ENCODE results near the gene CSKMT. TPM values are rescaled to one million over a fixed set of nuclear protein-coding genes. Genes with fewer than 3 reads are reported as not detected.
A peak's percentile ranks its signal among the peaks of the same experiment; 100 is the strongest.

CSKMT gene
- total RNA-seq, 1 donor = 11.2 TPM

- H4K20me1 ChIP-seq (ENCODE audit: insufficient read depth, low read length) = peaks cover 24% of the 10 kb centered on the region
- H3K4me2 ChIP-seq (ENCODE audit: insufficient read depth, low read length) = no peak overlapping the region
- H3K9me3 ChIP-seq (ENCODE audit: low read depth, low read length) = no peaks in the 10 kb centered on the region
- no peak for DNase-seq (ENCODE audit: insufficient read length, low spot score, missing footprints)
- peaks cover 35% of the 10 kb centered on the region for H3K36me3 ChIP-seq (ENCODE audit: insufficient read depth, low read length)
- no peak overlapping the region for H3K27ac ChIP-seq (ENCODE audit: low read depth, low read length)
- H3K4me1 ChIP-seq (ENCODE audit: insufficient read depth, low read length) = peaks cover 10% of the 10 kb centered on the region
- no peaks in the 10 kb centered on the region for H3K27me3 ChIP-seq (ENCODE audit: insufficient read depth, low read length)
- peaks cover 65% of the 10 kb centered on the region for H3K79me2 ChIP-seq (ENCODE audit: insufficient read depth, low read length)
- H2AFZ ChIP-seq (ENCODE audit: low read length) = no peak overlapping the region
- H3K4me3 ChIP-seq (ENCODE audit: insufficient read depth, low read length) = no peak overlapping the region
- TF ChIP-seq CTCF (IDR thresholded peaks at IDR 0.05; ENCODE audit: extremely low read depth, low read depth, low read length) = no peak
These were observed 20.9 kb upstream of the CSKMT start for GRCh38 chr11:62644220-62644619.

- no peak for TF ChIP-seq CTCF (IDR thresholded peaks at IDR 0.05; ENCODE audit: extremely low read depth, low read depth, low read length)
- peak overlapping the region; percentile 98 for H3K4me2 ChIP-seq (ENCODE audit: insufficient read depth, low read length)
- DNase-seq (ENCODE audit: insufficient read length, low spot score, missing footprints) = peak; percentile 31
- H3K9me3 ChIP-seq (ENCODE audit: low read depth, low read length) = no peaks in the 10 kb centered on the region
- peak overlapping the region; percentile 90 for H2AFZ ChIP-seq (ENCODE audit: low read length)
- peak overlapping the region; percentile 90 for H3K27ac ChIP-seq (ENCODE audit: low read depth, low read length)
- no peaks in the 10 kb centered on the region for H3K27me3 ChIP-seq (ENCODE audit: insufficient read depth, low read length)
- H4K20me1 ChIP-seq (ENCODE audit: insufficient read depth, low read length) = peaks cover 21% of the 10 kb centered on the region
- peaks cover 37% of the 10 kb centered on the region for H3K36me3 ChIP-seq (ENCODE audit: insufficient read depth, low read length)
- peaks cover 10% of the 10 kb centered on the region for H3K4me1 ChIP-seq (ENCODE audit: insufficient read depth, low read length)
- peaks cover 66% of the 10 kb centered on the region for H3K79me2 ChIP-seq (ENCODE audit: insufficient read depth, low read length)
- peak overlapping the region; percentile 99 for H3K4me3 ChIP-seq (ENCODE audit: insufficient read depth, low read length)
These were observed 19.5 kb upstream of the CSKMT start for GRCh38 chr11:62645671-62645945.

GRCh38 chr11:62645946-62646824, 18.9 kb upstream of the CSKMT start, which contains the start of gene GANAB:
TSS of gene GANAB (minus strand) at chr11:62646613. CDS start at chr11:62646599, 14 bp downstream.
- H4K20me1 ChIP-seq (ENCODE audit: insufficient read depth, low read length) = peaks cover 21% of the 10 kb centered on the region
- H3K36me3 ChIP-seq (ENCODE audit: insufficient read depth, low read length) = peaks cover 37% of the 10 kb centered on the region
- no peaks in the 10 kb centered on the region for H3K9me3 ChIP-seq (ENCODE audit: low read depth, low read length)
- H3K4me1 ChIP-seq (ENCODE audit: insufficient read depth, low read length) = peaks cover 10% of the 10 kb centered on the region
- peak within 1 kb of the TSS; percentile 90 for H3K27ac ChIP-seq (ENCODE audit: low read depth, low read length)
- H3K4me3 ChIP-seq (ENCODE audit: insufficient read depth, low read length) = peak within 1 kb of the TSS; percentile 99
- TF ChIP-seq CTCF (IDR thresholded peaks at IDR 0.05; ENCODE audit: extremely low read depth, low read depth, low read length) = no peak
- H3K4me2 ChIP-seq (ENCODE audit: insufficient read depth, low read length) = peak within 1 kb of the TSS; percentile 98
- DNase-seq (ENCODE audit: insufficient read length, low spot score, missing footprints) = peak; percentile 100
- peak within 1 kb of the TSS; percentile 90 for H2AFZ ChIP-seq (ENCODE audit: low read length)
- no peaks in the 10 kb centered on the region for H3K27me3 ChIP-seq (ENCODE audit: insufficient read depth, low read length)
- peaks cover 66% of the 10 kb centered on the region for H3K79me2 ChIP-seq (ENCODE audit: insufficient read depth, low read length)

GRCh38 chr11:62646825-62647608, 18.1 kb upstream of the CSKMT start:
- Histone ChIP-seq H3K4me3 (ENCODE audit: insufficient read depth, low read length) (peak overlapping the region; percentile 46), H3K36me3 (ENCODE audit: insufficient read depth, low read length) (peaks cover 37% of the 10 kb centered on the region), H3K4me1 (ENCODE audit: insufficient read depth, low read length) (peaks cover 16% of the 10 kb centered on the region), H3K9me3 (ENCODE audit: low read depth, low read length) (no peaks in the 10 kb centered on the region), H3K79me2 (ENCODE audit: insufficient read depth, low read length) (peaks cover 66% of the 10 kb centered on the region), H3K4me2 (ENCODE audit: insufficient read depth, low read length) (peak overlapping the region; percentile 81), H3K27ac (ENCODE audit: low read depth, low read length) (peak overlapping the region; percentile 65), H3K27me3 (ENCODE audit: insufficient read depth, low read length) (no peaks in the 10 kb centered on the region), H2AFZ (ENCODE audit: low read length) (peak overlapping the region; percentile 62), H4K20me1 (ENCODE audit: insufficient read depth, low read length) (peaks cover 21% of the 10 kb centered on the region)
- no peak for TF ChIP-seq CTCF (IDR thresholded peaks at IDR 0.05; ENCODE audit: extremely low read depth, low read depth, low read length)
- DNase-seq (ENCODE audit: insufficient read length, low spot score, missing footprints) = peak; percentile 65

All from osteoblast (primary cell).